ENCODE results near the gene APOH.
"Not testable (repeated sequence)": the region's sequence is repeated elsewhere in the genome, so short reads cannot be mapped to it uniquely, and the experiment has no call there.

APOH gene

GRCh38 chr17:66255527-66255971 lies 26.3 kb upstream of the APOH start:
- no peak for DNase-seq (ENCODE audit: low spot score)

GRCh38 chr17:66255112-66255511 lies 25.9 kb upstream of the APOH start:
- DNase-seq (ENCODE audit: low spot score), result no peak
- Histone ChIP-seq H3K27ac (no peak overlapping the region), H3K4me3 (no peak overlapping the region)
- peak; percentile 46 for TF ChIP-seq CTCF (IDR thresholded peaks at IDR 0.05)

More at GRCh38 chr17:66255527-66255971, 26.3 kb upstream of the APOH start:
- no peak for TF ChIP-seq CTCF (IDR thresholded peaks at IDR 0.05)
- no peak overlapping the region for H3K4me3 ChIP-seq
- H3K27ac ChIP-seq, result no peak overlapping the region

GRCh38 chr17:66253458-66253857 lies 24.2 kb upstream of the APOH start:
- not testable (repeated sequence) for H3K27ac ChIP-seq; DNase-seq (ENCODE audit: low spot score); H3K4me3 ChIP-seq

- DNase-seq (ENCODE audit: low spot score), result no peak
- TF ChIP-seq CTCF (IDR thresholded peaks at IDR 0.05), result no peak
- H3K27ac ChIP-seq, result no peak overlapping the region
- no peak overlapping the region for H3K4me3 ChIP-seq
These were observed 21.5 kb upstream of the APOH start for GRCh38 chr17:66250686-66251085.

GRCh38 chr17:66248285-66248684 lies 19.1 kb upstream of the APOH start:
- no peak for DNase-seq (ENCODE audit: low spot score)
- H3K4me3 ChIP-seq, result no peak overlapping the region
- no peak for TF ChIP-seq CTCF (IDR thresholded peaks at IDR 0.05)
- no peak overlapping the region for H3K27ac ChIP-seq

GRCh38 chr17:66241839-66242238 lies 12.6 kb upstream of the APOH start:
- TF ChIP-seq CTCF (IDR thresholded peaks at IDR 0.05), result no peak
- H3K27ac ChIP-seq, result no peak overlapping the region
- no peak for DNase-seq (ENCODE audit: low spot score)
- no peak overlapping the region for H3K4me3 ChIP-seq

- no peak for TF ChIP-seq CTCF (IDR thresholded peaks at IDR 0.05)
- Histone ChIP-seq H3K4me3 (no peak overlapping the region), H3K27ac (no peak overlapping the region)
- no peak for DNase-seq (ENCODE audit: low spot score)
These were observed 11.4 kb upstream of the APOH start for GRCh38 chr17:66240630-66241029.

- TF ChIP-seq CTCF (IDR thresholded peaks at IDR 0.05), result no peak
- DNase-seq (ENCODE audit: low spot score), result no peak
- Histone ChIP-seq H3K27ac (no peak overlapping the region), H3K4me3 (no peak overlapping the region)
These were observed 10.8 kb upstream of the APOH start for GRCh38 chr17:66240013-66240412.

Measured in coronary artery (tissue), 2 donors.